GM12878 (cell line): Measurements from ENCODE around the gene C3. TPM values are rescaled to one million over a fixed set of nuclear protein-coding genes. Genes with fewer than 3 reads are reported as not detected.

ENCODE experiments used
- ATAC-seq: fragments of 200-7000 bp; cut with Tn5 transposase; 3 replicates; pipeline ENCODE4 v1.9.1; 2020; ENCODE audit warnings: mild to moderate bottlenecking, moderate library complexity
- BruUV-seq: library from RNA; stranded (reverse); fragments of 400-500 nt; replicated peaks from 2 replicates; lab custom pipeline; 2021; lab: Mats Ljungman, UMichigan
- CTCF ChIA-PET: fragments of 300-600 bp; sonication (Branson Sonifier 250); formaldehyde crosslinking; extraction: SDS; loops from one replicate; lab custom pipeline; 2021; ENCODE audit warnings: inconsistent platforms; lab: Yijun Ruan, JAX
- POLR2A ChIA-PET: fragments of 350-600 bp; formaldehyde crosslinking; extraction: SDS; loops from one replicate; lab custom pipeline; 2021; ENCODE audit warnings: inconsistent platforms; lab: Charles Lee
- RAD21 ChIA-PET: fragments of 300-600 bp; sonication (Branson Sonifier 250); formaldehyde crosslinking; loops from one replicate; lab custom pipeline; 2023; ENCODE audit warnings: antibody characterized with exemption; ENCODE audit not compliant: unreplicated experiment; lab: Charles Lee
- SMC1A ChIA-PET: fragments of 300-600 bp; sonication (Branson Sonifier 250); formaldehyde crosslinking; loops from one replicate; lab custom pipeline; 2023; ENCODE audit not compliant: unreplicated experiment, uncharacterized antibody; lab: Charles Lee
- DNase-seq: peaks from one replicate; pipeline ENCODE4 v3.0.0-alpha.2; 2011; ENCODE audit warnings: low read depth, low spot score
- FAIRE-seq: peaks from 3 replicates; lab custom pipeline; 2011; peaks lifted over from hg19 to GRCh38; lab: Jason Lieb, UNC
- H2AFZ ChIP-seq: 2 replicates; pipeline ENCODE4 v1.6.0; 2011; ENCODE audit warnings: low read depth, low read length, control low read depth; ENCODE audit not compliant: control insufficient read depth
- H3K27ac ChIP-seq: 2 replicates; pipeline ENCODE4 v1.5.1; 2011; ENCODE audit warnings: control low read depth; ENCODE audit not compliant: control insufficient read depth, insufficient read depth
- H3K27me3 ChIP-seq, 2 experiments: replicated peaks in 1 of 2; 2 replicates each; pipeline versions ENCODE4 v1.6.0 to v1.6.1; 2011; ENCODE audit warnings: low read length in 1 of 2; ENCODE audit not compliant: control insufficient read depth in 2 of 2, insufficient read depth in 2 of 2
- H3K36me3 ChIP-seq, 2 experiments: 2 replicates each; pipeline ENCODE4 v1.5.1; 2011; ENCODE audit warnings: low read length in 1 of 2; ENCODE audit not compliant: control insufficient read depth in 2 of 2, insufficient read depth in 2 of 2
- H3K4me1 ChIP-seq: 2 replicates; pipeline ENCODE4 v1.6.1; 2011; ENCODE audit warnings: mild to moderate bottlenecking, low read length, moderate library complexity, mixed read lengths; ENCODE audit not compliant: control insufficient read depth, insufficient read depth
- H3K4me2 ChIP-seq: 2 replicates; pipeline ENCODE4 v1.6.0; 2011; ENCODE audit warnings: control low read depth; ENCODE audit not compliant: control insufficient read depth, insufficient read depth
- H3K4me3 ChIP-seq: fragments of 200-600 bp; sonication (generic); 2 replicates; pipeline ENCODE4 v1.5.1; 2016
- H3K79me2 ChIP-seq: 2 replicates; pipeline ENCODE4 v1.6.0; 2011; ENCODE audit warnings: low read length; ENCODE audit not compliant: control insufficient read depth, insufficient read depth
- H3K9ac ChIP-seq: 2 replicates; pipeline ENCODE4 v1.8.0; 2011; ENCODE audit warnings: low read length, control low read depth, mixed read lengths; ENCODE audit not compliant: control insufficient read depth, insufficient read depth
- H3K9me3 ChIP-seq: replicated peaks from 3 replicates; pipeline ENCODE4 v1.5.1; 2011; ENCODE audit warnings: mild to moderate bottlenecking, low read length; ENCODE audit not compliant: control insufficient read depth, insufficient read depth
- H4K20me1 ChIP-seq: 2 replicates; pipeline ENCODE4 v1.6.0; 2011; ENCODE audit not compliant: control insufficient read depth, insufficient read depth
- CHD1 ChIP-seq: IDR thresholded peaks from 2 replicates; pipeline ENCODE4 v1.6.1; 2012; ENCODE audit warnings: low read depth, low read length, improper control_type of control experiment
- NFYB ChIP-seq: IDR thresholded peaks from 2 replicates; pipeline ENCODE4 v1.6.1; 2011; ENCODE audit warnings: low read depth, mild to moderate bottlenecking, low read length, improper control_type of control experiment, moderate library complexity; ENCODE audit not compliant: insufficient read depth
- SIN3A ChIP-seq: IDR thresholded peaks from 2 replicates; pipeline ENCODE4 v1.6.1; 2012; ENCODE audit warnings: low read depth, low read length, improper control_type of control experiment
- SP1 ChIP-seq: IDR thresholded peaks from one replicate; pipeline ENCODE4 v1.6.1; 2011; ENCODE audit warnings: low read depth, low read length
- TBL1XR1 ChIP-seq: IDR thresholded peaks from 2 replicates; pipeline ENCODE4 v1.6.1; 2012; ENCODE audit warnings: low read depth, low read length, improper control_type of control experiment
- ZSCAN29 ChIP-seq: fragments of 450-650 bp; IDR thresholded peaks from 2 replicates; pipeline ENCODE4 v1.6.1; 2017; ENCODE audit warnings: mild to moderate bottlenecking, moderate library complexity
- WGBS: methylation state at CpG from one replicate; pipeline ENCODE4 v1.1.6; 2016; ENCODE audit warnings: low lambda C conversion rate; ENCODE audit not compliant: insufficient replicate concordance, insufficient coverage; ENCODE audit errors: missing lambda C conversion rate; 5-methylcytosine and 5-hydroxymethylcytosine counted together
- in situ Hi-C: fragments of 300-500 bp; cut with MboI; formaldehyde crosslinking; loops from 9 replicates; pipeline ENCODE4 v1.14.3; 2018; ENCODE audit warnings: mixed read lengths
- intact Hi-C: fragments of 100-400 bp; cut with micrococcal nuclease; formaldehyde crosslinking; loops from one replicate; pipeline ENCODE4 v1.14.2; 2022; ENCODE audit not compliant: unreplicated experiment
- polyA plus RNA-seq, 11 experiments: library from polyadenylated mRNA; depleted of rRNA in 4 of 11; unstranded in 6 of 11; stranded (reverse) in 5 of 11; fragments of >200 nt; fragmentation: Nextera tagmentation in 4 of 11; fragmentation: Illumina TruSeq in 1 of 11; extraction: Ambion mirVana in 4 of 11; extraction: Trizol in 1 of 11; gene quantifications; 1 replicate in 1 of 11; 2 replicates in 10 of 11; pipeline versions ENCODE4 v1.2.1 to v1.2.3, GENCODE V29; 2011 to 2016; ENCODE audit warnings: inconsistent platforms in 2 of 11, missing spikeins in 2 of 11, low read depth in 1 of 11
- total RNA-seq, 4 experiments: library from RNA; depleted of rRNA in 3 of 4; stranded (reverse); fragments of >200 nt in 3 of 4; fragmentation: Illumina TruSeq in 1 of 4; extraction: Trizol in 1 of 4; gene quantifications; 2 replicates each; pipeline versions ENCODE4 v1.2.1 to v1.2.3, GENCODE V29; 2013 to 2021
- TF ChIP-seq, protein P1 (sequence below): IDR thresholded peaks from 2 replicates; pipeline ENCODE4 v1.6.1; 2011; ENCODE audit warnings: borderline replicate concordance, low read depth, mild to moderate bottlenecking, moderate library complexity, low read length; ENCODE audit not compliant: insufficient read depth, poor library complexity, severe bottlenecking
- TF ChIP-seq, protein P2 (sequence below): fragments of 450-650 bp; IDR thresholded peaks from 2 replicates; pipeline ENCODE4 v1.6.1; 2017; ENCODE audit warnings: low read depth, mild to moderate bottlenecking, moderate library complexity
- TF ChIP-seq, protein P3 (sequence below): fragments of 450-650 bp; IDR thresholded peaks from 2 replicates; pipeline ENCODE4 v1.6.1; 2017; ENCODE audit warnings: mild to moderate bottlenecking, low read depth, inconsistent platforms; ENCODE audit not compliant: poor library complexity, severe bottlenecking
- TF ChIP-seq, protein P4 (sequence below): IDR thresholded peaks from 2 replicates; pipeline ENCODE4 v1.6.1; 2012; ENCODE audit warnings: low read depth, low read length, improper control_type of control experiment
- TF ChIP-seq, protein P5 (sequence below): fragments of 150-350 bp; IDR thresholded peaks from 2 replicates; pipeline ENCODE4 v1.6.1; 2016; ENCODE audit warnings: low read depth, low read length

Gene C3
- total and polyA plus RNA-seq, 10 of the 15 experiments (the other 5 are each of a cell fraction or from before 2014, with no cell fraction given) = 0.20 to 6.7 (median 0.72) TPM

DNA sequence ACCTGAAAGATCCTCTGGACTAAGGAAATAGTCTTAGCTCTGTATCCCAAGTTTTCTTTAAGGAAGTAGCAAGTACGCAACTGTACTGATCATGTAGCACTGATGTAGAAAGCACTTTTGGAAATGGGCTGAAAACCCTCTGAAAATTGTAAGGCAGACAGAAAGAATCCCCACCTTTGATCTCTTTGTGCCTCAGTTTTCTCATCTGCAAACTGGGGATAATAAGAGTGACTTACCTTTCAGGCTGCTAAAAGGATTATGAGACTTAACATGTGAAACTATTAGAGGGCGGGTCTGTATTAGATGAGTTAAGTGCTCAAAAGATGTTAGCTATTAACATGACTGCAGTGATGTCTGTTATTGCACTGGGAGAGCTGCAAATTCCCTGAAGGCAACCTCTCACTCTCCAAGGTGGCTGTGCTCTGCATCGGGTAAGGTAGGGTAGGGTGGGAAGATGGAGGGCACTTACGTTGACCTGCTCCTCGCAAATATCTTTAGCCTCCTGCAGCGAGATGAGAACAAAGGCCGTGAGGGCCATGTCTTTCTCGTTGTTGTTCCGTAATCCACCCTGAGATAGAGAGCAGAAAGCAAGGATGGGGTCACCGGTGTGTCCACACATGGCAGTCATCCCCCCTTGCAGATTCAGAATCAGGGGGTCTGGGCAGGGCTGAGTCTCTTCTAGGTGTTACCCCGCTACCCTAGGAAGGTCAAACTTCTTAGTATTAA is 30.1 kb downstream of the C3 start (continued):
- TF ChIP-seq, protein P1, sequence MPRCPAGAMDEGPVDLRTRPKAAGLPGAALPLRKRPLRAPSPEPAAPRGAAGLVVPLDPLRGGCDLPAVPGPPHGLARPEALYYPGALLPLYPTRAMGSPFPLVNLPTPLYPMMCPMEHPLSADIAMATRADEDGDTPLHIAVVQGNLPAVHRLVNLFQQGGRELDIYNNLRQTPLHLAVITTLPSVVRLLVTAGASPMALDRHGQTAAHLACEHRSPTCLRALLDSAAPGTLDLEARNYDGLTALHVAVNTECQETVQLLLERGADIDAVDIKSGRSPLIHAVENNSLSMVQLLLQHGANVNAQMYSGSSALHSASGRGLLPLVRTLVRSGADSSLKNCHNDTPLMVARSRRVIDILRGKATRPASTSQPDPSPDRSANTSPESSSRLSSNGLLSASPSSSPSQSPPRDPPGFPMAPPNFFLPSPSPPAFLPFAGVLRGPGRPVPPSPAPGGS = no peak
- TF ChIP-seq, protein P2, sequence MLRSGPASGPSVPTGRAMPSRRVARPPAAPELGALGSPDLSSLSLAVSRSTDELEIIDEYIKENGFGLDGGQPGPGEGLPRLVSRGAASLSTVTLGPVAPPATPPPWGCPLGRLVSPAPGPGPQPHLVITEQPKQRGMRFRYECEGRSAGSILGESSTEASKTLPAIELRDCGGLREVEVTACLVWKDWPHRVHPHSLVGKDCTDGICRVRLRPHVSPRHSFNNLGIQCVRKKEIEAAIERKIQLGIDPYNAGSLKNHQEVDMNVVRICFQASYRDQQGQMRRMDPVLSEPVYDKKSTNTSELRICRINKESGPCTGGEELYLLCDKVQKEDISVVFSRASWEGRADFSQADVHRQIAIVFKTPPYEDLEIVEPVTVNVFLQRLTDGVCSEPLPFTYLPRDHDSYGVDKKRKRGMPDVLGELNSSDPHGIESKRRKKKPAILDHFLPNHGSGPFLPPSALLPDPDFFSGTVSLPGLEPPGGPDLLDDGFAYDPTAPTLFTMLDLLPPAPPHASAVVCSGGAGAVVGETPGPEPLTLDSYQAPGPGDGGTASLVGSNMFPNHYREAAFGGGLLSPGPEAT = no peak
- no peak for TF ChIP-seq NFYB

DNA sequence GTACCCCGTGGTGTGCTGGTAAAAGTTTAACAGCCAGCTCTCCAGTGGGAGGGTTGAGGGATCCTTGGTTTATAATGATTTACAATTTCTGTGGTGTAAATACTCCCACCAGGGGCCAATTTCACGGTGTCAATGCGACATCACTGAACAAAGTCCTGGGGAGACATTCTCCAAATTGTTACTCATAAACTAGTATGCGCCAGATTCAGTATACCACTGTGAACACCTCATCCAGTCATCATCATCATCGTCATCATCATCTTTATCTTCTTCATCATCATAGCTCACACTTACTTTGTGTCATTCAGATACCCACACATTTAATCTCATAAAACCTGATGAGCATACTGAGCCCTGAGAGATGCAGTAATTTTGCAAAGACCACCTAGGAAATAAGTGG is 33.3 kb downstream of the C3 start:
- no peaks in the 10 kb centered on the region for H3K36me3 ChIP-seq
- H4K20me1 ChIP-seq = no peaks in the 10 kb centered on the region
- no TSS peak for BruUV-seq
- WGBS = 44% methylated on average over 5 of the region's 5 CpGs
- ChIA-PET RAD21 (interaction anchor here (1.5 to 2.1 kb wide), 2 partner anchors 12 to 56 kb away, joined by 3 to 7 read pairs; no protein-coding TSS in a partner anchor), POLR2A (interaction anchor here (1.0 to 1.5 kb wide), 2 partner anchors 14 to 17 kb away, joined by 3 to 4 read pairs; partner anchors contain the start of gene TNFSF14), SMC1A (interaction anchor here (1.0 to 1.3 kb wide), 3 partner anchors 13 to 35 kb away, joined by 3 to 5 read pairs (median 3); no protein-coding TSS in a partner anchor), CTCF (interaction anchor here (0.6 kb wide), 1 partner anchor 1883 kb away, joined by 4 read pairs; no protein-coding TSS in a partner anchor)
- in situ Hi-C loops = no loop called here
- H3K9ac ChIP-seq = no peak overlapping the region
- no peak overlapping the region for H3K27ac ChIP-seq
- no peak overlapping the region for H3K4me3 ChIP-seq
- H3K4me1 ChIP-seq = peaks cover 4% of the 10 kb centered on the region
- H3K27me3 ChIP-seq = no peaks in the 10 kb centered on the region
- intact Hi-C loops = no loop called here
- no peak overlapping the region for H3K4me2 ChIP-seq
- FAIRE-seq (no peak), DNase-seq (no peak), ATAC-seq (peak; percentile 32)
- H3K79me2 ChIP-seq = no peaks in the 10 kb centered on the region
- no peak overlapping the region for H2AFZ ChIP-seq
- H3K9me3 ChIP-seq = peaks cover 1% of the 10 kb centered on the region; the same call in 1 of the 3 replicates
- TF ChIP-seq, protein P3, sequence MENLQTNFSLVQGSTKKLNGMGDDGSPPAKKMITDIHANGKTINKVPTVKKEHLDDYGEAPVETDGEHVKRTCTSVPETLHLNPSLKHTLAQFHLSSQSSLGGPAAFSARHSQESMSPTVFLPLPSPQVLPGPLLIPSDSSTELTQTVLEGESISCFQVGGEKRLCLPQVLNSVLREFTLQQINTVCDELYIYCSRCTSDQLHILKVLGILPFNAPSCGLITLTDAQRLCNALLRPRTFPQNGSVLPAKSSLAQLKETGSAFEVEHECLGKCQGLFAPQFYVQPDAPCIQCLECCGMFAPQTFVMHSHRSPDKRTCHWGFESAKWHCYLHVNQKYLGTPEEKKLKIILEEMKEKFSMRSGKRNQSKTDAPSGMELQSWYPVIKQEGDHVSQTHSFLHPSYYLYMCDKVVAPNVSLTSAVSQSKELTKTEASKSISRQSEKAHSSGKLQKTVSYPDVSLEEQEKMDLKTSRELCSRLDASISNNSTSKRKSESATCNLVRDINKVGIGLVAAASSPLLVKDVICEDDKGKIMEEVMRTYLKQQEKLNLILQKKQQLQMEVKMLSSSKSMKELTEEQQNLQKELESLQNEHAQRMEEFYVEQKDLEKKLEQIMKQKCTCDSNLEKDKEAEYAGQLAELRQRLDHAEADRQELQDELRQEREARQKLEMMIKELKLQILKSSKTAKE = no peak
- TF ChIP-seq SIN3A (no peak), CHD1 (no peak), TBL1XR1 (no peak), ZSCAN29 (no peak), SP1 (no peak)
- TF ChIP-seq, protein P4, sequence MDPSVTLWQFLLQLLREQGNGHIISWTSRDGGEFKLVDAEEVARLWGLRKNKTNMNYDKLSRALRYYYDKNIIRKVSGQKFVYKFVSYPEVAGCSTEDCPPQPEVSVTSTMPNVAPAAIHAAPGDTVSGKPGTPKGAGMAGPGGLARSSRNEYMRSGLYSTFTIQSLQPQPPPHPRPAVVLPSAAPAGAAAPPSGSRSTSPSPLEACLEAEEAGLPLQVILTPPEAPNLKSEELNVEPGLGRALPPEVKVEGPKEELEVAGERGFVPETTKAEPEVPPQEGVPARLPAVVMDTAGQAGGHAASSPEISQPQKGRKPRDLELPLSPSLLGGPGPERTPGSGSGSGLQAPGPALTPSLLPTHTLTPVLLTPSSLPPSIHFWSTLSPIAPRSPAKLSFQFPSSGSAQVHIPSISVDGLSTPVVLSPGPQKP = no peak
- TF ChIP-seq, protein P5, sequence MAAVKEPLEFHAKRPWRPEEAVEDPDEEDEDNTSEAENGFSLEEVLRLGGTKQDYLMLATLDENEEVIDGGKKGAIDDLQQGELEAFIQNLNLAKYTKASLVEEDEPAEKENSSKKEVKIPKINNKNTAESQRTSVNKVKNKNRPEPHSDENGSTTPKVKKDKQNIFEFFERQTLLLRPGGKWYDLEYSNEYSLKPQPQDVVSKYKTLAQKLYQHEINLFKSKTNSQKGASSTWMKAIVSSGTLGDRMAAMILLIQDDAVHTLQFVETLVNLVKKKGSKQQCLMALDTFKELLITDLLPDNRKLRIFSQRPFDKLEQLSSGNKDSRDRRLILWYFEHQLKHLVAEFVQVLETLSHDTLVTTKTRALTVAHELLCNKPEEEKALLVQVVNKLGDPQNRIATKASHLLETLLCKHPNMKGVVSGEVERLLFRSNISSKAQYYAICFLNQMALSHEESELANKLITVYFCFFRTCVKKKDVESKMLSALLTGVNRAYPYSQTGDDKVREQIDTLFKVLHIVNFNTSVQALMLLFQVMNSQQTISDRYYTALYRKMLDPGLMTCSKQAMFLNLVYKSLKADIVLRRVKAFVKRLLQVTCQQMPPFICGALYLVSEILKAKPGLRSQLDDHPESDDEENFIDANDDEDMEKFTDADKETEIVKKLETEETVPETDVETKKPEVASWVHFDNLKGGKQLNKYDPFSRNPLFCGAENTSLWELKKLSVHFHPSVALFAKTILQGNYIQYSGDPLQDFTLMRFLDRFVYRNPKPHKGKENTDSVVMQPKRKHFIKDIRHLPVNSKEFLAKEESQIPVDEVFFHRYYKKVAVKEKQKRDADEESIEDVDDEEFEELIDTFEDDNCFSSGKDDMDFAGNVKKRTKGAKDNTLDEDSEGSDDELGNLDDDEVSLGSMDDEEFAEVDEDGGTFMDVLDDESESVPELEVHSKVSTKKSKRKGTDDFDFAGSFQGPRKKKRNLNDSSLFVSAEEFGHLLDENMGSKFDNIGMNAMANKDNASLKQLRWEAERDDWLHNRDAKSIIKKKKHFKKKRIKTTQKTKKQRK = no peak
